Right lung (tissue), 5 donors: ENCODE data around the gene TMEM225. TPM values are rescaled to one million over a fixed set of nuclear protein-coding genes. Genes with fewer than 3 reads are reported as not detected.

Source experiments
- polyA plus RNA-seq, 5 donors: library from polyadenylated mRNA; unstranded; fragments of 120-200 nt; gene quantifications; one replicate each; pipeline versions ENCODE4 v1.2.1 to v1.2.3, GENCODE V29; 2013; ENCODE audit warnings: inconsistent platforms in 1 of 5, low replicate concordance in 1 of 5; ENCODE audit not compliant: insufficient read length in 5 of 5, insufficient read depth in 1 of 5

TMEM225 gene
- polyA plus RNA-seq, 5 donors = not detected

Other genes with a start within 250 kb of the TMEM225 start
- 1 to 10 TPM; 4.1 to 5.8 (median 4.5) TPM for gene SCN3B, start 231.0 kb downstream of the TMEM225 start, polyA plus RNA-seq
- 10 to 100 TPM; 16.6 to 25.1 (median 22.4) TPM for gene ZNF202, start 144.0 kb downstream of the TMEM225 start, polyA plus RNA-seq
- not detected for gene OR6X1, start 131.2 kb downstream of the TMEM225 start, polyA plus RNA-seq
- gene OR6M1, start 79.3 kb downstream of the TMEM225 start, polyA plus RNA-seq = not detected
- gene OR8D4, start 16.5 kb upstream of the TMEM225 start, polyA plus RNA-seq = under 1 TPM in 2 of 5 donors, not detected in 3; 0.04 to 0.06 TPM
- gene OR4D5, start 53.9 kb upstream of the TMEM225 start, polyA plus RNA-seq = not detected
- gene OR6T1, start 58.2 kb upstream of the TMEM225 start, polyA plus RNA-seq = not detected
- gene OR10S1, start 92.1 kb upstream of the TMEM225 start, polyA plus RNA-seq = not detected
- not detected for gene OR10G6, start 109.5 kb upstream of the TMEM225 start, polyA plus RNA-seq
- gene OR10G4, start 127.3 kb upstream of the TMEM225 start, polyA plus RNA-seq = not detected
- not detected for gene OR10G9, start 137.3 kb upstream of the TMEM225 start, polyA plus RNA-seq
- not detected for gene OR10G8, start 141.1 kb upstream of the TMEM225 start, polyA plus RNA-seq
- gene OR10G7, start 155.7 kb upstream of the TMEM225 start, polyA plus RNA-seq = not detected
- gene VWA5A, start 229.8 kb upstream of the TMEM225 start, polyA plus RNA-seq = 10 to 100 TPM; 17.7 to 19.2 (median 18.2) TPM